Measurements from ENCODE around the gene ABCA4.

ABCA4 gene

DNA sequence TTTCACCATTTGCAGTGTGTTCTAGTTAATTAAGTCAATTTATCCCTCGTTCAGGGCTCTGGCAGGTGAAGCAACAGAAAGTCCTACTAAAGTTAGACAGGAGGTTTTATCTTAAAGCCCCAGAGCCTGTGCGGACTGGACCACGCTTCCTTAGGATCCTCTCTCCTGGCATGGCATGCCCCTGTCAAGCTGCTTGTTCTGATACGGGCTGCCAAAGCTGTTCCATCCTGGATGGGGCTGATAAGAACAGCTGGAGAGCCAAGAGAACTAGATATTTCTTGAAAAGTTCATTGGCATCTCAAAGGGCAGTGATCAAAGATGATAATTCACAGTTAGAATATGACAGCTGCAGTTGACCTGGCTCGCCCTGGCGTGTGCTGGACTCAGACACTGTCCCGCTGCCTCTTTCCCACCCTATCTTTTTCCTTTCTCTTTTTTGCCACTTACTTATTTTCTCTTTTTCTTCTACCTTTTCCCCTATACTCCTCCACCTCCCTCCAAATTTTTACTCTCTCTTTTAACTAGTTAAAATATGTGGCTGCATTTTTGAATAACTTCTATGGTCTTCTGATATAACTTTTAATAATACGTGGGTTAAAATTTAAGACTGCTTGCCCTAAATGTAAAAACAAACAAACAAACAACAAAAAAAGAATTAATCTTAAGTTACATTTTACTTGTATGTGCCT is 96.7 kb downstream of the ABCA4 start:
- no peak for DNase-seq

DNA sequence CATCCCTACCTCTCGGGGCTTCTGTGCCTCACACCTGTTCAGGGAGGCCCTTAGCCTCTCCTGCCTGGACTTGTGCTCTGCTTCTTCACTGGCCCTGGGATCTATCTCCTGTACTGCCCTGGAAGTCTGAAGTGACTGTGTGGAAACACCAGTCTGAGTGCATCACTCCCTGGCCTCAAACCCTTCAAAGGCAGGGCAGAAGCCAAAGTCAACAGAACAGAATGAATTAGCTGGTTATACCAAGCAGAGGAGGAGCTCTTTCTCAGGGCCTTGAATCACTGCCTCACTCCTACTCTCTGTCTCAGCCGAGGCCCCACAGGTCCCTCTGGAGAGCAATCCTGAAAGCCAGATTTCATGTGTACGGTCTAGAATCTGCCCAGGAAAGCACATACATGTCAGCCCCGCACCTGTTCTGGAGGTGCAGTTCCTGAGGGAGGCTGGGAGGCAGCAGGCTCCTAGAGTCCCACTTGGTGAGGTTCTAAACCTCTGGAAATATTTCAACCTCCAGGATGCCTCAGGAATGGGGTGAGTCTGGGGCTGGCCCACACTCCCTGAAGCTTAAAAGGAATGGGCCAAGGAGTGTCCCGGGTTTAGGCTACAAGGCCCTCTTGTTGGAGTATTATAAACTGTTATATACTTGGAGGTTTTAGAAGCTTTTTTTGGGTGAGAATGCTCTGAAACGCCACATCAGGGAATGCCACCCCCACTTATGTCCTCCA is 98.3 kb downstream of the ABCA4 start:
- no peak for DNase-seq

DNA sequence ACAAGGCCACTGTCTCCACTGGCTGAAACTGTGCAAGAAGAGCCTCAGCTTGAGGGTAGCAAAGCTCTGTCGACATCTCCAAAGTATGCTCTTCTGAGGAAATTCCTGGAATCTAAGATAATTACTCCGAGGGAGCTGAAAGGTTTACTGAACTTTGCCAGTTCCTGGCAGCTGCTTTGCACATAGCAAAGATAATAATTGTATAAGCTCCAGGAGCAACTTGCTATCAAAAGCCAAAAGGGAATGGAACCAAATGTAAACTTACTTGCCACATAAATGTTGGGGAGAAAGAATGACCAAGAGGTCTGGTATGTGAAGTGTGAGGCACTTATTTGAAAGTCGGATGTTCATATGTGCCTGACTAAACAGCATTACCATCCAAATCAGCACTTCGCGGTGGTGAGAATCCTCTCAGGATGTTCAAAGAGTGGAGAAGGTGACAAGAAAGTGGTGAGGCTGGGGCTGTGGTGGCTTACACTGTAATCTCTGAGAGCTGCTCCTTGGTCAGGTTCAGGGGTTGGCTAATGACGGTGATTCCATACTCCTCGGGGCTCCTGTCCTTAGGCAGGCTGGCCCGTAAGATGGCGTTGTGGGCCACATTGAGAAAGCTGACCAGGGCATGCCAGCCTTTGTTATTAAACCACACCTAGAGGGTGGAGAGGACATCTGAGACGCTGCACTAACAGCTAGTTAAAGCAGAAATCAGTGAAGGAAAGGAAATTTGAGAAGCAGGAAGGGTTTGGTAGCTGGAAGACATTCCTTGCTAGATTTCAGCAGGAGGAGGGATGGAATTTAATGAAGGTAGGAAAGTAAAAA is 100.0 kb downstream of the ABCA4 start:
- no peak for DNase-seq

DNA sequence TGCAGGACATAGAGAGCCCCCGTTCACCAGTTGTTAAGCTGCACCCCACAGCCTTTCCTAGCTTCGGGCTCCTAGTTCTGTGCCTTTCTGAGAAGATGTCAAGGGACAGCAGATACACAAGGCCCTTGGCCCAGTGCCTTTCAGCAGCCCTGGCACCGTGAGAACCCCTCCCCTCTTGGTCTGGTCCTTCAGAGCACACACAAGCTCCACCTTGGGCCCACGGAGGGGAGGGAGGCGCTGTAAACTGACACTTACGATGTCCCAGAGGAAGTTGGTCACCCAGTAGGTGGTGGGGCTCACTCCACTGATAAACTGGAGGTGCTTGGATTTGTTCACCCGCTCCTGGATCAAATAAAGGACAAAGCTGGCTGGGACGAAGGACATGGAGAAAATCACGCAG is 101.6 kb downstream of the ABCA4 start:
- DNase-seq, result no peak

DNA sequence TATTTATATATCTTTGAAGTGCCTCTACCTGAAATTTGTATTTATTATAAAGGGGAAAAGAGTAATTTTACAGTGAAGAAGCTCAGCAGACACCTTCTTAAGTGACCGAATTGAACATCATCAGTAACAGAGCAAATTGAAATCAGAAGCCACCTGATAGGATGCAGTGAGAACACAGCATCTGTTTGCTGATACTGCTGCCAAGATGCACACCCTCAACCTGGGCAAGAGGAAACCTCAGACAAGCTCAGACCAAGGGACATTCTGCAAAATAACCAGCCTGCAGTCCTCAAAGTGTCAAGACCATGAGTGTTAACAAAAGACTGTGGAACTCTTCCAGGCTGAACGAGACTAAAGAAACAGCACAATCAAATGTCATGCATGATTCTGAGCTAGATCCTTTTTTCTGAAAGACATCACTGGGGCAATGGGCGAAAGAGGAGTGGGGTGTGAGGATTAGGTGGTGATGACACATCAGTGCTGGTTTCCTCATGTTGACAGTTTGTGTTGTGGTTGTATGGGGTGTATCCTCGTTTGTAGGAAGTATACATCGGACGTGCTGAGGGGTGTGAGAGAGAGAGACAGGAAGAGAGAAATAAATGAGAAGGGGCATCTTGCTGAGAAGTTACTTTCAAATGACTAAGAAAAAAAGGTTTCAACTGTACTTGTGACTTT is 103.7 kb downstream of the ABCA4 start:
- DNase-seq, result no peak

DNA sequence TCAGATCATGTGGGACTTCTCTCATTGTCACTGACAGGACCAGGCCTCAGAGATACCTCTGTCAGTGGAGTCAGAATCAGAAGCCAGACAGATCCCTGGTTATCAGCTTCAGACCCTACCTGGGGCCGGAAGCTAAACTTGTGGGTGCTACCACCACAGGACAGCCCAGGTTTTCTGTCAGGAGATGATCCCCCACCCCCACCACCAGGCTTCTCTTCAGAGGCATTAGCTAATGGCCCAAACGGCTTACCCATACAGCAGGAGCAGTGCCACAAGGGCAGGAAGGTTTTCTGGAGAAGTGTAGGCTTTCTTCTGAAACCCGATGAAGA is 105.5 kb downstream of the ABCA4 start:
- DNase-seq, result no peak

DNA sequence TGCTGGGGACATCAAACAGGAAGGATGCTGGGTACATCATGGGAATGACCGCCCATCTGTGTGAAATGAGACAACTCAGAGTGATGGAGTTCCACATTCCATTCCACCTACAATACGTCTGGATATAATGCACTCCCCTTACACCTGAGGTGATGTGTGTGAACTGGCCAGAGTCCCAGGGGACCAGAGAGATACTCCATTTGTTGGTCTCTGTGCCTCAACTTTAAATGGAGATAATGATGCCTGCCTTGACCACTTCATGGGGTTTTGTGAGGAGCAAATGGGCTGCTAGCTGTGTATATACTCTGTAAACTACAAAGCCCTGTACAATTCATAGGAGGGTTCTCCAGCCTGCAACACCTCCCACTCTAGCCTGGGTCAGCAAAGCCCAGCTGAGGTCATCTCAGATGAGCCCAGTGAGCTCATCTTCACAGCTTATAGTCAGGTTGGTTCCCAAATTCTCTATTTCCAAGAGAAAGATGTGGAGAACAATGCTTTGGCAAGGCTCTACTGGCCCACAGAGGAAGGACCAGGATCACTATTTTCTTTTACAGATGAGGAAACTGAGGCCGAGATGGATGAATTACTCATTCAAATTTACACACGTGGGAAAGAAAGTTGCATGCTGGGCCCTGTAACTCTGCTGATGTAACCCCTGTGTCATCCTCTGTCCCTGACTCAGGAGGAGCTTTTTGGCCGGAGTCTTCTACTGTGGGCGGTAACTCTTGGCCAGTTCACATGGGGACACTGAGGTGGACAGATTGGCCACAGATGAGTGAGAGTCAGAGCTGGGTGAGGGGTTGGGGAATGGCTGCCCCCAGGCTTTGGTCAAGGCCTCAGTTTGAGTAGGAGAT is 106.1 kb downstream of the ABCA4 start:
- DNase-seq, result no peak

DNA sequence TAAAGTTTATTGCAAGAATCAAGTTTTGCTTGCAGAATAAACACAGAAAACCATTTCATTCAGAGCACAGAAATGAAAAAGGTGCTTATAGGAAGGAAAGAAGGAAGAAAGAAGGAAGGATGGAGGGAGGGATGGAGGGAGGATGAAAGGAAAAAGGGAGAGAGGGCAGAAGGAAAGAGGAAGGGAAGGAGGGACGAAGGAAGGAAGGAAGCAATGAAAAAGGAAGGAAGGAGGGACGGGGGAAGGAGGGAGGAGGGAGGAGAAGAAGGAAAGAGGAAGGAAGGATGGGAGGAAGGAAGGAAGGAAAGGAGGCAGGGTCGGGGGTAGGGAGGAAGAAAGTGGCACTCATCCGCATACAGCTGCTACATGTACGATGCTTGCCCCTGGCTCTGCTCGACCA is 106.9 kb downstream of the ABCA4 start:
- no peak for DNase-seq

DNA sequence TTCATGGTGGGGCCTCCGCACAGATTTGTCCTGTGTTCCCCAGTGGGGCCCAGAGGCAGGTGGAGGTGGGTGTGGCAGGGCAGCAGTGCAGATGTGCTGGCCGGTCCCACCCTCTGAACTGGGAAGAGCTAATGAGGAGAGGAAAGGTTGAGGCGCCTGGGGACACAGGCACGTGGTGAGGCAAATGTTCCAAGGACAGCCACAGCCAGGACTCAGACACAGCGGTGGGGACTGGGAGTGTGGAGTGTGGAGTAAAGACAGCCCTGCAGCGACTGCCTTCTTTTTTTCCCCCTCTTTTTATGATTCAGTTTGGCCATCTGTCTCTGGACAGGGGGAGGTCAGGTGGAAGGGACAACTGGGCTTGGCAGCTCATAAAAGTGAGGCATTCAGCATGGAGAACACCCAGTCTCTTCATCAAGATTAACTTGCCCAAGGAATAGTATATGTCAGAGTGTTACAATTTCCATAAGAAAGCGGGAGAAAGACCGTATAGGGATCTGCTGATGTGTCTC is 107.5 kb downstream of the ABCA4 start:
- DNase-seq, result no peak

DNA sequence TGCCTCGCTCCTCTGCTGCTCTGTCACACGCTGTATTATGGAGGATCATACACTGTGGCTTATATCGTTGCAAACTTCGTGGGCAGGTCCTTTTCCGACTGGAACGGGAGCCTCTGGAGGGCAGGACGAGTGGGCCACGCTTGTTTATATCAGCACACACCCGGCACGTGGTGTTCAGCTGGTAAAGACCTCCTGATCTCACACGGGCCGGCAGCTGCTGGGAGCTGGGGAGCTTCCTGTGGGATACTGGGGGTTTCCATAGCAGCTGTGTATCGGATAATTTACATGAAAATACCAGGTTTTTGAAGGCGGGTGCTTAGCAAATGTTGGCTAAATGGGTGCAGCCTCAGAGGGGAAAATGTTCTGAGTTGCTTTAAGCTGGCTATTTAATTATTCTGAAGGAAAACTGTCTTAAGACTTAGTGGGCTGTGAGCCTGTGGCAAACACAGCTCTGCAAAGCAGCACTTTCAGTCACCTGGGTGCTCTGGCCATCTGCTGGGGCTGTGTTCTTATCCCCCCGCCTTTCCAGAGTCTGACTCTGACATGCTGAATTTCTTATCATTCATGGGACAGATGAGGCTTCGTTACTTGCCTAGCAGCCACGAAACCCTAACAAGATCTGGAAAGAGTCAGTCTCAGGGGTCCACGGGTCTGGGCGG is 108.1 kb downstream of the ABCA4 start:
- DNase-seq, result no peak

DNA sequence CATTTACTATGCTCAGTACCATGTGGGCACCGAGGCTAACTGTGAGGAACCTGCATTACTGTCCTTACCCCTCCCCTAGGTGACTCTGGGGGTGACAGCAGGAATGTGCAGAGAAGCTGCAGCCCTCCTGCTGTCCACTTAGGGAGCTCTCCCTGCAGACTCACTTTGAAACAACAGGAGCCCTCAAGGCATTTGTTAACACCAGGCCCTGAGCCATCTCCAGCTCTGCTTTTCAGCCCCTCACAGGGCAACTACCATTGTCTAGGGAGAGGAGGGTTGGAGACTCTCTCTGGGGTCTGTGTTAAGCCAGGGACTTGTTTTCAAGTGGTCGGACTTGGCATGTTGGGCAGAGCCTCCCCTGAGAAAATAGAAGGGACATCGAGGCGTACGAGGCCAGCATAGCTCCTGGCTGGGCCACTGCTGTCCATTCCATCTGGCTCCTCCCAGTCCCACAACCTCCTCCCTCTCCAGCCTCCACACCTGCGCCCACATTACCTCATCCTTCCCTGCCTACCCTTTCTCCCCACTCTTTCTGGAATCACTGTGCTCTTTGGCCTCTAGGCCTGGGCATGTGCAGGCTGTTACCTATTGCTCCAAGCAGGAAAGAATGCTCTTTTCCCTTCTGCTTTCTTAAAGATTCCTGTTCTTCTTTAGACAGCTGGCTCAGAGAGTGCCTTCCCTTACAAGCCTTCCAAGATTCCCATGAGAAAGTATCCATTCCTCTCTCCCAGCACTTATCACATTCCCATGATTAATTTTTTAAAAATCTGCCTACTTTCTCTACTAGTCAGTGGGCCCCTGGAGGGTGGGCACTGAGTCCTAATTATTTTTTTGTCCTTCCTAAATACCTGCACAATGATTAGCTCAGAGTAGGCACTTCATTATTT is 109.0 kb downstream of the ABCA4 start:
- no peak for DNase-seq

DNA sequence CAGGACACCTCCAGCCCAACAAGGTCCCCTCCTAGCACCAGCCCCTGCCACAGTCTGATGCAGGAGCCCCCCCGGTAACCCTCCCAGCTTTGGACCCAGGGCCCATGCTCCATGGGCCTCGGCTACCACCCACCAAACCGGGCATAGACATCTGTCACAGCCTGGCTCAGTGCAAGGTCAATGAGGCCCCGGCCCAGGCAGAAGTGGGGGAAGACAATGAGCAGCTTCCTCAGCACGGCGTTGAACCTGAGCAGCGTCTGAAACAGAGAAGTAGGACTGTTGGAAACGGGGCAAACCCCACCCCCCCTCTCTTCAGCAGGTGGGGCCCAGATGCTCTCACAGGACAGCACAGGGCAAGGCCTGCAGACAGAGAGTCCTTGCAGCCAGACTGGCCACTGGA is 109.8 kb downstream of the ABCA4 start:
- no peak for DNase-seq

DNA sequence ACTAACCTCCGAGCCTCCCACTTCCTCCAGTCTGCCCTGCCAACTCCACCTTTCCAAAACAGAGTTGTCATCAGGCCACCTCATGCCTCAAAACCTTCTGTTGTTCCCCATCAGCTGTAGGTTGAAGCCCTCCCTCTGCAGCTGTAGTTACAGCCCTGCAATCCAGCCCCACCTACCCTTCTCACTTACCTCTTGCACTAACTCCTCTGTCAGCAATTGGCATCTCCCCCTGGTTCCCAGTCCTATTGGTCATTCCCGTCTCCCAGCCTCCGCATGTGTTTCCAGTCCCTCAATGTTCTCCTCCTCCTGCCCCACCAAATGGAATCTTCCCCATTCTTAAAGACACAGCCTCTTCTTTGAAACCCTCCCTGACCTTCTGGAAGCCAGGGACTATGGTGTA is 111.6 kb downstream of the ABCA4 start:
- DNase-seq, result no peak

DNA sequence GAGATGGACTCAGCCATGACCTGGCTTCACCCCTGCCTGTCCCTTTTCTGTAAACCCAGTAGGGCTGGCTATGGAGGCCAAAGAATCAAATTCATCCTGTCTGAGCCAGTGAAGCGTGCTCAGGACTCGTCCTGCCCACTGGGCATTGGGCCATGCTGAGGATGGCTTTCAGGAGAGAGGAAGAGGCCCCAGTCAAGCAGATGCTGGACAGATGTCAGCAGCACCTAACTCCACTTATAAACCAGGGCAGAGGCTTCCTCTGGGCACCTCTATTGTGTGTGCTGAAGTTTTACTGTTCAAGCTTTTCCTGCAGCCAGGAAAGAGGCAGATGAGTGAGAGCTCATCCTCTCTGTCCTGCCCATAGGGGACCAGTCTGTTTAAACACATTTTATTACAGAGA is 114.3 kb downstream of the ABCA4 start:
- no peak for DNase-seq

DNA sequence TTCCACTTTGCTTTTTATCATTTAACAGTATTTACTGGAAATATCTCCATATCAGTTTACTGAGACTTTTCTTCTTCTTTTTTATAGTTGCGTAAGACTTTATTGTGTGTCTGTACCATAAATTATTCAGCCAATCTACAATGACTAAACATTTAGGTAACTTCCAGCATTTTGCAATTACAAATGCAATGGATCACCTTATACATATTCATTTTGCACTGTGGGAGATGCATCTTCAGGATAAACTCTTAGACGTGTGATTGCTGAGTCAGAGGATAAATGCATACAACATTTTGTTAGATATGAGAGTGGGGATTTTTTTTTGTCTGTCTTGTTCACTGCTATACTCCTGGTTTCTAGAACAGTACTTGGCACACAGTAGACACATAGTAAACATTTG is 116.0 kb downstream of the ABCA4 start:
- DNase-seq, result no peak

DNA sequence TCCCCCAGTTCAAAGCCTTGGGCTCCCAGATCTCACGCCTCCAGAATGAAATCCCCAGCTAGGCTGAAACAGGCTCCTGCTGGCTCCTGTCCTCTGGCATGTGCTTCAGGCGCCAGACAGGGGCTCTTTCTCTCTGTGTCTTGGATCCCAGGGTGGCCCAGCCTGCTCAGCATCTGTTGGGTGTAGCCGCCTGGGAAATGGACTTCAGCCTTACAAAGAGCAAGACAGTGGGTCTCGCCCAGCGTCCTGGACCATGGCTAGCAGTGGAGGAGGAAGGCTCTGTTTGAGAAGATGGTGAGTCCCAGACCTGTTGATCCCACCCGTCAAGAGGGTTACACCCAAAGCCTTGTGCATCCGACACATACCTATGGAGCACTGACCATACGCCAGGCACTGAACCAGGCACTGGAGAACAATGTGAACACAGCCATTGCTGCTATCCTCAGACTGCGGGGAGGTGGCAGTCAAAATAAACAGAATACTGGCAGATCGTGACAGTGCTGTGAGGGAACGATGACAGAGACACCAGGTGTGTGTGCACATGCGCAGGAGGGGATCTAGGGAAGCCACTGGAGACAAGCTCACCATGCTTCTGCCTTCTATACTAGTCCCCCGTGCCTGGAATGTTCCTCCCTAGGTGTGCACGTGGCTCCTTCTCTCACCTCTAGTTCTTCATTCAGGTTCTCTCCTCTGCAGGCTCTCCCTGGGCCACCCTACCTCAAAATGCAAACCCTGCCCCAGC is 118.7 kb downstream of the ABCA4 start:
- no peak for DNase-seq

DNA sequence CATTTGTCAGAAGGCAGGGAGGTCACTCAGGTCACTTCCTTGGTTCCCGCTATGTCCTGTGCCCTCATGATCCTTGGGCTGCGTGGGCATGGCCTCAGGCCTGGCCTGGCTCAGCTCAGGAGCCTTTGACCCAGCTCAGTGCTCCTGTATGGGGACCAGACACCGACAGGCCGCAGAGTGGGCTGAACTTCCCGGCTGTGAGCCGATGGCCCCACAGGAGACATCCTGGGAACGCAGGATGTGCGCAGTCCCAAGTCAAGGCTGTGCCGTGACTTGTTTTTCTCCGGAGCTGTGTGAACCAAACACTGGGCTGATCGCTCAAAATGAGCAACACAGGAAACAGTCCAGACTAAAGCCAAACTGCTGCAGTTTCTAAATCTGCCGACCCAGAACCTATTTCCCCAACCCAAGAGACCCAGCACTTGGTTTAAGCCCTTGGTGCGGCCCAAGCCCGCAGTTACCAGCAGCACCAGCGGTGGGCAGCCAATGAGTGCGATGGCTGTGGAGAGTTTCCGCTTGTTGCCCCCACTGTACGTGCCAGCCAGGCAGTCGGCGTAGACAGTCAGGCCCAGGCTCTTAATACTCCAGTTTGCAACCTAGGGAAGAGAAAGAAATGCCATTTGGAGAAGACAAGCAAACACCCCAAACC is 119.4 kb downstream of the ABCA4 start:
- DNase-seq, result no peak

DNA sequence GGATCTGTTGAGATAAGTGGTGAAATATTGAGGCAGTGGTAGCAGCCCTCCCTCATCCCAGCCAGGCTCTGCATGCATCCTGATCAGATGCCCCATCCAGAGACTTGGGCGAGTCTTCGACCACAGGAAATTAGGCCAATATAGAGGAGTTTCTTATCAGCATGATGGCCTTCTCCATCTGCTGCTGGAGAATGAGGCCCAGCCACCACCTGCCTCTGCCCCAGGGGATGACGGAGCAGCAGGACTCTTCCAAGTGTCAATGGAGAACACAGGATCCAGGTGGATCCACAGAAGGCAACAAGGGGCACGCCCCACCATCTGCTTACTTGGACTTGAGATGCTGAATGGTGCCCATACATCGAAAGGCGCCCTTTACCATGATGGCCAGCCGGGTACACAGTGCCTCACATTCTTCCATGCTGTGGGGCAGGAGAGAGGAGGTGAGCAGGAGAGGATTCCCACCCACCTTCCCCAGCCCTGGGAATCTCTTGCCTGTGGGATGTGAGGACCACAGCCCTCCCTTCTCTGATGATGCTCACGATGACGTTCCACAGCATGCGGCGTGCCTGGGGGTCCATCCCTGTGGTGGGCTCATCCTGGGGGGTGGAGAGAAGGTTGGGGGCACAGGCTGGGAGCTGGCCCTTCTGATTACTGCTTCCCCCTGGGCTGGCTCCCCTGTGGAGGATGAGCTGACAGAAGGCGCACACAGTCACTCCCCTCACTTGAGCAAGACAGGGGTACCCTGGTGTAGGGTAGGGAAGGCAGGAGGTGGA is 120.3 kb downstream of the ABCA4 start:
- DNase-seq, result no peak

Data from stimulated activated CD4-positive, alpha-beta T cell treated with anti-CD3 and anti-CD28 coated beads, Interleukin-15, amount 100 ng/mL, for 24 hours (primary cell).